Glomerular endothelial cell (primary cell): ENCODE results near the gene NSMCE1. TPM values are rescaled to one million over a fixed set of nuclear protein-coding genes. Genes with fewer than 3 reads are reported as not detected.

Experiments used
- total RNA-seq: library from RNA; depleted of rRNA; stranded (reverse); fragments of >200 nt; gene quantifications from 2 replicates; pipeline ENCODE4 v1.2.3, GENCODE V29; 2015

NSMCE1 gene
- total RNA-seq, 1 donor from 2014 or later = 44.7 TPM

Other genes starting within 250 kb of the NSMCE1 start
- gene C16orf82, start 201.8 kb downstream of the NSMCE1 start, total RNA-seq = not detected in 2 replicates
- gene KDM8, start 65.2 kb downstream of the NSMCE1 start, total RNA-seq = 4.6 and 5.9 TPM in 2 replicates
- 117 and 165 TPM in 2 replicates for gene IL4R, start 45.2 kb upstream of the NSMCE1 start, total RNA-seq
- gene IL21R, start 133.4 kb upstream of the NSMCE1 start, total RNA-seq = 0.44 and 0.47 TPM in 2 replicates